ENCODE measurements around the gene ZNF892.

Gene ZNF892

DNA sequence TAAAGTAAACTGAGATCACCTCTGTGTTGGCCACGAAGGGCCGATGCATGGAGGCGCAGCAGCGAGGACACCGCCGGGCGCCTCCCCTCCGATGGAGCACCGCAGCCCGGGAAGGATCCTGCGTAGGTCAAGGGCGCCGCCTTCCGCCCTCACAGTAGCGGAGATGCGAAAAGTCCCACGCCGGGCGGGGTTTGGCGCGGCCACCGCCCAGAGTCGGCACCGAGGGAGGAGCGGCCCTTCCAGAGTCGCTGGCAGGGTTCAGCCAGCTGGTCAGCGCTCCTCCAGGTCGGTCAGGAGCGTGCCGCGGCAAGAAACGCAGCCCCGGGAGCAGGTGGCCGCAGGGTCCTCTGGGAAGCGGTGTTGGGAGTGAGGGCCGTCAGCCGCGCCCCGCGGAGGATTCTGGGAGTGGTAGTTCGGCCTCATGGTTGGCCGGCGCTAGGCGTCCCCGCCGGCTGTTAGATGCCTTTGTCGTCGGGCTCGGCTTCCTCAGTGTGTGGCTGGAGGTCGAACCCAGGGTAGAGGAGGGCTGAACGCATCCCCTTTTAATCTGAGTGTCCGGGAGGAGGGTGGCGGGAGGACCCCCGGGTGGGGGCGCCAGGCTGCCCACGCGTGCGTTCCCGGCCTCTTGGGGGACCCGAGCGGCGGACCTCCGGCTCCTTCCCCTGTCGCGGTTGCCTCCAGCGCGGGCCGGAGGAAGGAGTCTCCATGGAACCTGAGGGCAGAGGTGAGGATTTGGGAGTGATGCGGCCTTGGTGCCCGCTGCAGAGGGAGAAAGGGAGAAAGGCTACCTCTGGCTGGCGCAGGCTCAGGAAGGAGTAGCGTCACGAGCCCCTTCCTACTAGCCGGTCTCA, at the start of gene ZNF892:
TSS of gene ZNF892 (plus strand) at position 411 of the 851 bp plus-strand sequence. CDS start at position 706, 295 bp downstream.
- Histone ChIP-seq H3K4me1 (ENCODE audit: control insufficient read depth, insufficient read depth, low read length) (no peaks in the 10 kb centered on the region), H3K9me3 (ENCODE audit: control insufficient read depth, insufficient read depth, low read depth, low read length) (no peaks in the 10 kb centered on the region), H3K36me3 (ENCODE audit: control insufficient read depth in 2 of 2, insufficient read depth in 1 of 2, low read length in 2 of 2) (peaks cover 0 to 36% of the 10 kb centered on the region in 2 experiments; a peak in 1 of 3 replicates), H3K27ac (ENCODE audit: extremely low read depth, low read depth, low read length) (peak within 1 kb of the TSS; percentile 35; the same call in 1 of the 2 replicates), H3K4me3 (ENCODE audit: low read depth, low read length) (peak within 1 kb of the TSS; percentile 64)
- CTCF ChIA-PET: no interaction called here
- POLR2A ChIA-PET: no interaction called here
- peak; percentile 94 for TF ChIP-seq CTCF (tag by site-specific recombination; IDR thresholded peaks at IDR 0.05)
- no peak for TF ChIP-seq RBAK (tag by site-specific recombination; IDR thresholded peaks at IDR 0.05)
- peak; percentile 80 for TF ChIP-seq IKZF3 (tag by site-specific recombination; IDR thresholded peaks at IDR 0.05)
- TF ChIP-seq ZNF654 (tag by site-specific recombination; IDR thresholded peaks at IDR 0.05; ENCODE audit: low read depth): peak; percentile 48
- peak; percentile 89 for TF ChIP-seq KLF7 (tag by site-specific recombination; IDR thresholded peaks at IDR 0.05; ENCODE audit: borderline replicate concordance)
- TF ChIP-seq ZBTB26 (tag by site-specific recombination; optimal IDR thresholded peaks at IDR 0.05): peak; percentile 82
- TF ChIP-seq ZNF629 (tag by site-specific recombination; IDR thresholded peaks at IDR 0.05): peak; percentile 49; the same call in 1 of the 2 replicates
- TF ChIP-seq ZIC2 (tag by site-specific recombination; IDR thresholded peaks at IDR 0.05): no peak; the same call in 1 of the 2 replicates
- TF ChIP-seq, protein P1, sequence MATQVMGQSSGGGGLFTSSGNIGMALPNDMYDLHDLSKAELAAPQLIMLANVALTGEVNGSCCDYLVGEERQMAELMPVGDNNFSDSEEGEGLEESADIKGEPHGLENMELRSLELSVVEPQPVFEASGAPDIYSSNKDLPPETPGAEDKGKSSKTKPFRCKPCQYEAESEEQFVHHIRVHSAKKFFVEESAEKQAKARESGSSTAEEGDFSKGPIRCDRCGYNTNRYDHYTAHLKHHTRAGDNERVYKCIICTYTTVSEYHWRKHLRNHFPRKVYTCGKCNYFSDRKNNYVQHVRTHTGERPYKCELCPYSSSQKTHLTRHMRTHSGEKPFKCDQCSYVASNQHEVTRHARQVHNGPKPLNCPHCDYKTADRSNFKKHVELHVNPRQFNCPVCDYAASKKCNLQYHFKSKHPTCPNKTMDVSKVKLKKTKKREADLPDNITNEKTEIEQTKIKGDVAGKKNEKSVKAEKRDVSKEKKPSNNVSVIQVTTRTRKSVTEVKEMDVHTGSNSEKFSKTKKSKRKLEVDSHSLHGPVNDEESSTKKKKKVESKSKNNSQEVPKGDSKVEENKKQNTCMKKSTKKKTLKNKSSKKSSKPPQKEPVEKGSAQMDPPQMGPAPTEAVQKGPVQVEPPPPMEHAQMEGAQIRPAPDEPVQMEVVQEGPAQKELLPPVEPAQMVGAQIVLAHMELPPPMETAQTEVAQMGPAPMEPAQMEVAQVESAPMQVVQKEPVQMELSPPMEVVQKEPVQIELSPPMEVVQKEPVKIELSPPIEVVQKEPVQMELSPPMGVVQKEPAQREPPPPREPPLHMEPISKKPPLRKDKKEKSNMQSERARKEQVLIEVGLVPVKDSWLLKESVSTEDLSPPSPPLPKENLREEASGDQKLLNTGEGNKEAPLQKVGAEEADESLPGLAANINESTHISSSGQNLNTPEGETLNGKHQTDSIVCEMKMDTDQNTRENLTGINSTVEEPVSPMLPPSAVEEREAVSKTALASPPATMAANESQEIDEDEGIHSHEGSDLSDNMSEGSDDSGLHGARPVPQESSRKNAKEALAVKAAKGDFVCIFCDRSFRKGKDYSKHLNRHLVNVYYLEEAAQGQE (tag by site-specific recombination; IDR thresholded peaks at IDR 0.05): peak; percentile 59; the same call in 1 of the 2 replicates
- TF ChIP-seq ZSCAN16 (tag by site-specific recombination; IDR thresholded peaks at IDR 0.05): 0 out of 2 replicates have a peak, but pooled peaks have one; percentile 60
- peak; percentile 82 for TF ChIP-seq SP2 (tag by site-specific recombination; IDR thresholded peaks at IDR 0.05)
- TF ChIP-seq, protein P2, sequence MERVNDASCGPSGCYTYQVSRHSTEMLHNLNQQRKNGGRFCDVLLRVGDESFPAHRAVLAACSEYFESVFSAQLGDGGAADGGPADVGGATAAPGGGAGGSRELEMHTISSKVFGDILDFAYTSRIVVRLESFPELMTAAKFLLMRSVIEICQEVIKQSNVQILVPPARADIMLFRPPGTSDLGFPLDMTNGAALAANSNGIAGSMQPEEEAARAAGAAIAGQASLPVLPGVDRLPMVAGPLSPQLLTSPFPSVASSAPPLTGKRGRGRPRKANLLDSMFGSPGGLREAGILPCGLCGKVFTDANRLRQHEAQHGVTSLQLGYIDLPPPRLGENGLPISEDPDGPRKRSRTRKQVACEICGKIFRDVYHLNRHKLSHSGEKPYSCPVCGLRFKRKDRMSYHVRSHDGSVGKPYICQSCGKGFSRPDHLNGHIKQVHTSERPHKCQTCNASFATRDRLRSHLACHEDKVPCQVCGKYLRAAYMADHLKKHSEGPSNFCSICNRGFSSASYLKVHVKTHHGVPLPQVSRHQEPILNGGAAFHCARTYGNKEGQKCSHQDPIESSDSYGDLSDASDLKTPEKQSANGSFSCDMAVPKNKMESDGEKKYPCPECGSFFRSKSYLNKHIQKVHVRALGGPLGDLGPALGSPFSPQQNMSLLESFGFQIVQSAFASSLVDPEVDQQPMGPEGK (tag by site-specific recombination; IDR thresholded peaks at IDR 0.05): peak; percentile 60; the same call in 1 of the 2 replicates
- no peak for TF ChIP-seq ZNF19 (tag by site-specific recombination; IDR thresholded peaks at IDR 0.05; ENCODE audit: low read depth)
- TF ChIP-seq ZNF341 (tag by site-specific recombination; IDR thresholded peaks at IDR 0.05; ENCODE audit: low read depth): peak; percentile 87
- no peak for TF ChIP-seq ZNF555 (tag by site-specific recombination; conservative IDR thresholded peaks at IDR 0.05)
- peak; percentile 82; the same call in 1 of the 2 replicates for TF ChIP-seq TRIM28 (IDR thresholded peaks at IDR 0.05; ENCODE audit: borderline replicate concordance, low read length)
- TF ChIP-seq, protein P3, sequence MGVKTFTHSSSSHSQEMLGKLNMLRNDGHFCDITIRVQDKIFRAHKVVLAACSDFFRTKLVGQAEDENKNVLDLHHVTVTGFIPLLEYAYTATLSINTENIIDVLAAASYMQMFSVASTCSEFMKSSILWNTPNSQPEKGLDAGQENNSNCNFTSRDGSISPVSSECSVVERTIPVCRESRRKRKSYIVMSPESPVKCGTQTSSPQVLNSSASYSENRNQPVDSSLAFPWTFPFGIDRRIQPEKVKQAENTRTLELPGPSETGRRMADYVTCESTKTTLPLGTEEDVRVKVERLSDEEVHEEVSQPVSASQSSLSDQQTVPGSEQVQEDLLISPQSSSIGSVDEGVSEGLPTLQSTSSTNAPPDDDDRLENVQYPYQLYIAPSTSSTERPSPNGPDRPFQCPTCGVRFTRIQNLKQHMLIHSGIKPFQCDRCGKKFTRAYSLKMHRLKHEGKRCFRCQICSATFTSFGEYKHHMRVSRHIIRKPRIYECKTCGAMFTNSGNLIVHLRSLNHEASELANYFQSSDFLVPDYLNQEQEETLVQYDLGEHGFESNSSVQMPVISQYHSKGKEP (tag by site-specific recombination; IDR thresholded peaks at IDR 0.05): no peak
- peak; percentile 38; the same call in 1 of the 2 replicates for TF ChIP-seq PRDM10 (tag by site-specific recombination; IDR thresholded peaks at IDR 0.05)
- TF ChIP-seq SP7 (tag by site-specific recombination; IDR thresholded peaks at IDR 0.05): peak; percentile 70
- peak; percentile 34; the same call in 1 of the 2 replicates for TF ChIP-seq BCL11A (tag by site-specific recombination; IDR thresholded peaks at IDR 0.05; ENCODE audit: low read depth)
- peak; percentile 89 for TF ChIP-seq ZBTB17 (tag by site-specific recombination; IDR thresholded peaks at IDR 0.05)
- TF ChIP-seq ZNF37A (tag by site-specific recombination; IDR thresholded peaks at IDR 0.05): no peak
